Type B pancreatic cell (in vitro differentiated cells): Measurements from ENCODE around the gene IL12RB2. TPM values are rescaled to one million over a fixed set of nuclear protein-coding genes. Genes with fewer than 3 reads are reported as not detected.

ENCODE experiments used
- DNase-seq: peaks from one replicate; pipeline ENCODE4 v3.0.0; 2021; ENCODE audit warnings: mixed read lengths; ENCODE audit not compliant: unreplicated experiment; ENCODE audit errors: extremely low spot score
- H3K27ac Mint-ChIP-seq: 2 replicates; pipeline ENCODE4 v1.8.0; 2021; ENCODE audit warnings: mild to moderate bottlenecking, mixed read lengths
- H3K27me3 Mint-ChIP-seq: 2 replicates; pipeline ENCODE4 v1.8.0; 2021; ENCODE audit warnings: mixed read lengths
- H3K36me3 Mint-ChIP-seq: 2 replicates; pipeline ENCODE4 v1.8.0; 2021; ENCODE audit warnings: mixed read lengths
- H3K4me1 Mint-ChIP-seq: one replicate; pipeline ENCODE4 v1.8.0; 2021; ENCODE audit warnings: mixed read lengths; ENCODE audit not compliant: unreplicated experiment
- H3K4me3 Mint-ChIP-seq: 2 replicates; pipeline ENCODE4 v1.8.0; 2021; ENCODE audit warnings: mild to moderate bottlenecking, mixed read lengths
- H3K9me3 Mint-ChIP-seq: 2 replicates; pipeline ENCODE4 v1.8.0; 2021; ENCODE audit warnings: mixed read lengths
- total RNA-seq: library from RNA; stranded (reverse); gene quantifications from 2 replicates; pipeline ENCODE4 v1.2.1, GENCODE V29; 2021; ENCODE audit warnings: low replicate concordance
- TF ChIP-seq, protein P1 (sequence below): fragments of 200-600 bp; sonication (generic); conservative IDR thresholded peaks from 2 replicates; pipeline ENCODE4 v1.5.0; 2021; ENCODE audit warnings: antibody characterized with exemption, mild to moderate bottlenecking

IL12RB2 gene
- total RNA-seq, 1 donor from 2014 or later: 0.46 TPM

DNA sequence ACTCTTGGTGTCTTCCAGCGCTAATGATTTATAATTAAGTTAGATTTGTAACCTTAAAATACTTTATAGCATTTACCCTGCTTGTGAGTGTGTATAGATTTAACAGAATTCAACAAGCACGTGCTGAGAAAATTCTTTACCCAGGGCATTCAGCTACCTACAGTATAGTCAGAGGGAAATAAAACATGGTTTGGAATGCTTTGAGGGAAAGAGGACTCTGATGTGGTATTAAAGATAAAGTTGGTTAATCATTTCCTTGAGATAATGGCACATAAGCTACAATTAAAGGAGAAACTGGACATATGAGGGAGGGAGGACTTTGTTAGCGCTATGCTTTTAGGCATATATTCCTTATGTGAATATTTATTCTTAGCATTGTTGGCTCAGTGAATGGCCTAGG lies 26.4 kb upstream of the IL12RB2 start:
- TF ChIP-seq, protein P1, sequence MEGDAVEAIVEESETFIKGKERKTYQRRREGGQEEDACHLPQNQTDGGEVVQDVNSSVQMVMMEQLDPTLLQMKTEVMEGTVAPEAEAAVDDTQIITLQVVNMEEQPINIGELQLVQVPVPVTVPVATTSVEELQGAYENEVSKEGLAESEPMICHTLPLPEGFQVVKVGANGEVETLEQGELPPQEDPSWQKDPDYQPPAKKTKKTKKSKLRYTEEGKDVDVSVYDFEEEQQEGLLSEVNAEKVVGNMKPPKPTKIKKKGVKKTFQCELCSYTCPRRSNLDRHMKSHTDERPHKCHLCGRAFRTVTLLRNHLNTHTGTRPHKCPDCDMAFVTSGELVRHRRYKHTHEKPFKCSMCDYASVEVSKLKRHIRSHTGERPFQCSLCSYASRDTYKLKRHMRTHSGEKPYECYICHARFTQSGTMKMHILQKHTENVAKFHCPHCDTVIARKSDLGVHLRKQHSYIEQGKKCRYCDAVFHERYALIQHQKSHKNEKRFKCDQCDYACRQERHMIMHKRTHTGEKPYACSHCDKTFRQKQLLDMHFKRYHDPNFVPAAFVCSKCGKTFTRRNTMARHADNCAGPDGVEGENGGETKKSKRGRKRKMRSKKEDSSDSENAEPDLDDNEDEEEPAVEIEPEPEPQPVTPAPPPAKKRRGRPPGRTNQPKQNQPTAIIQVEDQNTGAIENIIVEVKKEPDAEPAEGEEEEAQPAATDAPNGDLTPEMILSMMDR: no peak

DNA sequence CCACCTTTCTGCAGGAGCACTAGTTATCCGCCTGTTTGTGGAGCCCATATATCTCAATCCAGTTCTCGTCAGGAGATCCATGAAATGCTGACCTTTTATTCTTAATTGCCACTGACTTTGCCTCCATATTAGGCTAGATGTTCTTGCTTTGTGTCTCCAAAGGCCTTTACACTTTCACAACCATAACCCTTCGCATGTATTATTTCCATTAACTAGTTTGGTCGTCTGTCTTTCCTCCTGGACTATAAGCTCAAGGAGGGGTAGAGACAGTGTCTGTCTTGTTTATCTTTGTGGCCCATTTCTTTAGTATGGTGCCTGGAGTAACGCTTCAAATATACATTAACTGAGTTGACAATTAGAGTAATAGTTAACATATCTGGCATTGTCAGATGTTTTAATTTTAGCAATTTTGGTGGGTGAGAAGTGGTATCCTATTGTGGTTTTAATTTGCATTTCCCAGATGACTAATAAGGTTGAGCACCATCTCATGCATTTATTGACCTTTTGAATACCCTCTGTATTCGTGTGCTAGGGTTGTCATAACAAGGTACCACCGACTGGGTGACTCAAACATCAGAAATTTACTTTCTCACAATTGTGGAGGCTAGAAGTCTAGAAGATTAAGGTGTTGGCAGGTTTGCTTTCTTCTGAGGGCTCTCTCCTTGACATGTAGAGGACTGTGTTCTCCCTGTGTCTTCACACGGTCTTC lies 21.7 kb upstream of the IL12RB2 start:
- H3K9me3 Mint-ChIP-seq: no peaks in the 10 kb centered on the region
- peaks cover 3% of the 10 kb centered on the region for H3K4me1 Mint-ChIP-seq
- no peak for DNase-seq
- H3K4me3 Mint-ChIP-seq: no peak overlapping the region
- TF ChIP-seq, protein P1: no peak
- H3K27me3 Mint-ChIP-seq: no peaks in the 10 kb centered on the region
- H3K27ac Mint-ChIP-seq: no peak overlapping the region
- H3K36me3 Mint-ChIP-seq: no peaks in the 10 kb centered on the region

More for the DNA sequence above, 26.4 kb upstream of the IL12RB2 start:
- no peak overlapping the region for H3K4me3 Mint-ChIP-seq
- no peaks in the 10 kb centered on the region for H3K36me3 Mint-ChIP-seq
- no peak for DNase-seq
- H3K9me3 Mint-ChIP-seq: no peaks in the 10 kb centered on the region
- peaks cover 5% of the 10 kb centered on the region for H3K4me1 Mint-ChIP-seq
- H3K27me3 Mint-ChIP-seq: no peaks in the 10 kb centered on the region
- no peak overlapping the region for H3K27ac Mint-ChIP-seq

DNA sequence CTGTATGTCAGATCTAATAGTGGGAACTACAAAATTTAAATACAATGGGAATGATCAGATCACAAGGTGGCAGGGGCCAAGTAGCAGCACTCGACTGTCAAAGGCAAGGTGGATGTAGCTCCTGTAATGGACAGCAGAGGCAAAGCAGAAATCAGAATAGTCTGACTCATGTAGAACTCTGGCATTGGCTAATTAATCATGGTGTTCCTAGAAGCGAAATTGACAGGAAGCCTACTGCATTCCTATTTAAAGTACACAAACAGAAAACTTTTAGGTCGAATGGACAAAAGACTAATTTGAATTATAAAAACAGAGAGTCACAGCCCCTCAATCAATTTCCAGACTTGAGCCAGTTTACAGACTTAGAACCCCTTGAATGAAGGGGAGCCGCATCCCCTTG lies 17.4 kb upstream of the IL12RB2 start:
- no peaks in the 10 kb centered on the region for H3K9me3 Mint-ChIP-seq
- TF ChIP-seq, protein P1: no peak
- no peak for DNase-seq
- H3K4me1 Mint-ChIP-seq: no peaks in the 10 kb centered on the region
- peaks cover 4% of the 10 kb centered on the region for H3K27me3 Mint-ChIP-seq
- H3K4me3 Mint-ChIP-seq: no peak overlapping the region
- H3K27ac Mint-ChIP-seq: no peak overlapping the region
- no peaks in the 10 kb centered on the region for H3K36me3 Mint-ChIP-seq

DNA sequence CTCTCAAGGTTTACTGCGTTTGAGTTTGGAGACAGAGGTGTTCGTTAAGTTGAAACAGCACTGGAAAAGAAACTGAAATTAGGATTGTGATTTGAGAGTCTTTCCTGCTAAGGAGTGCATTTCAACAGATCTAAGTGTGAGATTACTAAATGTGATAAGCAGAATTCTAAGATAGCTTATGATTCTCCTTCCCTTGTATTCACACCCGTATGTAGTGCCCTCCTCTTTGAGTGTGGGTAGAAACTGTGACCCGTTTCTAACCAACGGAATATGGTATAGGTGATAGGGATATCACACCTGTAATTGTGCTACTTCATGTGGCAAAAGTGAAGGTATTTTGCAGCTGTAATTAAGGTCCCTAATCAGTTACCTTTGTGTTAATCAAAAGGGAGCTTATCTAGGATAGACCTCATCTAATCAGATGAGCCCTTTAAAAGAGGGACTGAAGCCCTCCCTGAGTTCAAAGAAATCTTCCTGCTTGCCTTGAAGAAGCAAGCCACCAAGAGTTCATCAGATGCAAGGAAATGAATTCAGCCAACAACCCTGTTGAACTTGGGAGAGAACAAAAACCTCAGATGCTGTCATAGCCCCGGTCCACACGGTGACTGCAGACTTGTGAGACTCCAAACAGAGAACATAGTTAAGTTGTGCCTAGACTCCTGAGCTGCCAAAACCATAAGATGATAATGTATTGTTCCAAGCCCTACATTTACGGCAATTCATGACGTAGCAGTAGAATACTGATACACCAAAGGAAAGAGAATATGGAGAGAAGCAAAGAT lies 12.6 kb upstream of the IL12RB2 start:
- H3K36me3 Mint-ChIP-seq: no peaks in the 10 kb centered on the region
- H3K4me3 Mint-ChIP-seq: no peak overlapping the region
- H3K9me3 Mint-ChIP-seq: no peaks in the 10 kb centered on the region
- TF ChIP-seq, protein P1: no peak
- H3K4me1 Mint-ChIP-seq: no peaks in the 10 kb centered on the region
- H3K27ac Mint-ChIP-seq: no peak overlapping the region
- no peak for DNase-seq
- H3K27me3 Mint-ChIP-seq: peaks cover 4% of the 10 kb centered on the region

DNA sequence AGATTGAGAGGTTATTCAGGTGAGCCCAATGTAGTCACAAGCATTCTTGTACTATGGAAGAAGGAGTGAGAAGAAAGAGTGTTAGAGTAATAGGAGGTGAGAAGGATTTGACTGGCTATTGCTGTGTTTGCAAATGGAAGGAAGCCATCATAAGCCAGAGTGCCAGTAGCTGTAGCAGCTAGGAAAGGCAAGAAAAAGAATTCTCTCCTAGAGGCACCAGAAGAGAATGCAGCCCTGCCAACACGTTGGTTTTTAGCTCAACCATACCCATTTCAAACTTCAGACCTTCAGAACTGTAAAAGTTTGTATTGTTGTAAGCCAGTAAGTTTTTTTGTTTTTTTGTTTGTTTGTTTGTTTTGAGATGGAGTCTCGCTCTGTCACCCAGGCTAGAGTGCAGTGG lies 8.9 kb upstream of the IL12RB2 start:
- Mint-ChIP-seq H3K27ac (no peak overlapping the region), H3K9me3 (no peaks in the 10 kb centered on the region), H3K27me3 (peaks cover 9% of the 10 kb centered on the region), H3K4me1 (no peaks in the 10 kb centered on the region), H3K4me3 (no peak overlapping the region), H3K36me3 (no peaks in the 10 kb centered on the region)
- DNase-seq: no peak
- TF ChIP-seq, protein P1: peak; percentile 43
